Measurements from ENCODE around the gene CAMK1D.
"Not testable (repeated sequence)": the region's sequence is repeated elsewhere in the genome, so short reads cannot be mapped to it uniquely, and the experiment has no call there.

The CAMK1D gene

GRCh38 chr10:12807096-12807755, 457.9 kb downstream of the CAMK1D start:
- DNase-seq: no peak

DNA sequence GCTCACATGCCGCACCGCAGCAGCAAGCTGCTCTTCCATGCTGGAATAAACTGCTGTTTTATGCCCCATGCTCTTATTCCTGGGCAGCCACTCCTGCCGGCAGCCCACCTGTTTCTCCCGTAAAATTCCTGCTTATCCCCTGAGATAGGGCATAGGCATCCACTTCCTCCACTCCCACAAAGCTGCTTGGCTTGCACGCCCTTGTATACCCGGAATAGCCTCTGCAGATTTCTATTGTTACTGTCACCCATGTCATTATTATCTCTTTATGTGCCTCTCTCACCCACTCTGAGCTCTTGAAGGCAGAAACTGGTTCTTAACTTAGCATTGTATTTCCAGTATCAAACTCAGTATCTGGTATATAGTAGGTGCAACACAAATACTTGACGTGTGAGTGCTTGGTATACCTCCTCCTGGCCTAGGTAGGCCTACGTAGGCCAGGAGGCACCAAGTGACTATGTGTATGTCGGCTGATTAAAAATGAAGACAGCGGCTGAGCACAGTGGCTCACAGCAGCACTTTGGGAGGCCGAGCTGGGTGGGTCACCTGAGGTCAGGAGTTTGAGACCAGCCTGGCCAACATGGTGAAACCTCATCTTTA, 458.8 kb downstream of the CAMK1D start:
- no peak for DNase-seq

GRCh38 chr10:12810046-12810445, 460.7 kb downstream of the CAMK1D start:
- not testable (repeated sequence) for DNase-seq

DNA sequence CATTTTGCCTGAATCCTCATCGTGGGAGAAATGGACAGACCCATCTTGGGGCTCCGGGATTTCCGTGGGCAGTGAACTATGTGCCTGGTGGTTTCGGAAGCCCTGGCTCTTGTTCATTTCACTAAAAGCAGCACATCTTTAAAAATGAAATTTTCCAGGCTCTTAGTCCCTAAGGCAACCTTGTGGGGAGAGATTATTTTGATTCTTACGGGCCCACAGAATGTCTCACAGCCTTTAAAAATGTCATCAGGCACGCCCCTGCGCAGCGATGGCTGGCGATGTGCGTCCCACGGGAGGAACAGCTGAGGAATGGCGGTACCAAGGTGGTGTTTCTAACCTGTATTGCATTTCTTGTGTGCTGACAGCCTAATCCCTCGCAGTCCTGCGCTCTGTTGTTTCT, 462.5 kb downstream of the CAMK1D start:
- DNase-seq: no peak

- no peak for DNase-seq
Measured at GRCh38 chr10:12812571-12812970, 463.2 kb downstream of the CAMK1D start.

GRCh38 chr10:12814166-12814565, 464.8 kb downstream of the CAMK1D start:
- no peak for DNase-seq

DNA sequence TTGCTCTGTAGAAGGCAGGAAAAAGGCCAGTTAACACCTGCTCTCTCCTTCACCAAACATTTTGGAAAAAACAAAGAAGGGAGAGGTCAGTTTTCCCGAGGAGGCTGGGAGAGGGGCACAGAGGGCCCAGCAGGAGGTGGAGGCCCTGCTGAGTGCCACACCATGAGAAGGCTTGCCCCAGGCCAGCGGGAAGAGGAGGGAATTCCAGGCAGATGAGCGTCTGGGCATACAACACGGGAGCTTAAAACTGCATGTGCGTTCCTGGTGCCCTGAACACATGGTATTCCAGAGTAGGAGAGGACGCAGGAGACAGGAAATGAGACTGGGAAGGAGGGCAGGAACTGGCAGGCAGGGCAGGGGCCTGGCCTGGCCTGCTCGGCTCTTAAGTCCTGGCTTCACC, 469.7 kb downstream of the CAMK1D start:
- DNase-seq: no peak

DNA sequence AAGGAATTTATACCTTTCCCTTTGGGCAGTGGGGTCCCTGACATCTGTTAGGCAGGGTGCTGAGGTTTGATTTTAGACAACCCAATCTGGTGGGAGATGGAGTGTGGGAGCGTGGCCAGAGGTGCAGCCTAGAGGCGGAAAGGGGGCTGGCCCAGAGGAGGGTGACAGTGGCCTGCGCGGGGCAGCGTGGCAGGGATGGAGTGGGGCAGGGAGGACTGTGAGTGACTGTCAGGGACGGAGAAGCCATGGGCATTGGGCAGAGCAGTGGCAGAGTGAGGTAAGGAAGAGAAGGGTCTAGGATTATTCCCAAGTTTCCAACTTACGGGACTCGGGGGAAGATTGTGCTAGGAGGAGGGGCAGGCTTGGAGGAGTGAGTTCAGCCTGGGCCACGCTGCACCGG, 470.3 kb downstream of the CAMK1D start:
- DNase-seq: no peak

GRCh38 chr10:12822126-12822892, 473.0 kb downstream of the CAMK1D start:
- no peak for DNase-seq

DNA sequence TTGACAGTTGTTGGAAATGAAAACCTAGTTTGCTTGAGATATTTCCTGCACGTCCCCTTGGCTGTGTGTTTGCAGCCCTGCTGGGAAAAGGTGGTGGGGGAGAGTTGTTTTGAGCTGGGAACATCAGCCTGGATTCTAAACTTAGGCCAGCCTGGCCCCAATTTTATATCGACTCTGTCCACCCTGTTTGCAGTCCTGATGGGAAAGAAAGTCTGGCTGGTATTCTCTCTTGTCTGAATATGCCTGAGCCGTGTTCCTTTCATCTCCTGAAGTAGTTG, 473.5 kb downstream of the CAMK1D start:
- DNase-seq: no peak

GRCh38 chr10:12823328-12823727, 474.0 kb downstream of the CAMK1D start:
- peak; percentile 11 for DNase-seq

- DNase-seq: peak; percentile 62
Measured at GRCh38 chr10:12825260-12825849, 476.0 kb downstream of the CAMK1D start.

GRCh38 chr10:12826800-12827372, 477.5 kb downstream of the CAMK1D start:
- no peak for DNase-seq

- no peak for DNase-seq
Measured at GRCh38 chr10:12828736-12829135, 479.4 kb downstream of the CAMK1D start.

DNA sequence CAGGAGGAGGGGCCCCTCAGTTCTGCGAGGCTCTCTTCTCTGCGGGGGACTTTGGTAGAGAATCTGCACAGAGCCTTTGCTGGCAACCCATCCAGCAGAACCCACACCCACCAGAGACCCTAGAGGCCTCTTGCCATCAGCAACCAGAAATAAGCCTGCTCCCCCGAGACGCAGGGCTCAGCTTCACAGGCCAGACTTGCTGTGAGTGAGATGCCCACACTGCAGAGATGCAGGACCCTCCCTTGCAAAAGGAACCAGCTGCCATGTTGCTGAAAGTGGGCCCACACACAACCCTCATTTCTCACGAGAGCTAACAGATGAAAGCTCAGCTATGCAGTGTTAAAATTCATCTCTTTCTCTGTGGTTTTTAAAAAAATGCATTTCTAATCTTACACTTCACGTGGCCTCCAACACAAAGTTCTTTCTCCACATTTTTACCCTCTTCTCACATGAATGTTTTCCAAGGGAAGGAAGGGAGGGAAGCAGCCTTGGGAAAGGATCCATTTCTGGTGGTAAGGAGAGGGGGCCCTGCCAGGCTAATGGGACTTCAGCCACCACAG, 480.6 kb downstream of the CAMK1D start:
- peak; percentile 42 for DNase-seq

GRCh38 chr10:12832096-12832495, 482.7 kb downstream of the CAMK1D start:
- DNase-seq: no peak

DNA sequence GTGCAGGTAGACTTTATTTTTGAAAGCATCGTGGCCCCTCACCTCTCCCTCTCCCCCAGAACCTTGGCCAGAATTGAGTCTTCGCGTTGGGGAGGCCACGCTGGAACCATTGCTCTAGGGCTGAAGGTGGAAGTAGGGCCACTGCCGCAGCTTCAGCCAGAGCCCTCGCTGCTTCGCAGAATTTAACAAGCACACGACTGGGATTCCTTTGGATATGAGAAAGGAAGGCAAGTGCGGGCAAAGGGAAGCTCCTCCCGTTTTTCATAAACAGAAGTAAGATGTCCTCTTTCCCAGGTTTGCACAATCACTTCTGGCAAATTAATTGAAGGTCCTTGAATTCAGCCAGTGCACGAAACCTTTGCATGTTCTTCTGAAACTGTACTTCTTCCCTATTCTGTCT, 484.1 kb downstream of the CAMK1D start:
- no peak for DNase-seq

DNA sequence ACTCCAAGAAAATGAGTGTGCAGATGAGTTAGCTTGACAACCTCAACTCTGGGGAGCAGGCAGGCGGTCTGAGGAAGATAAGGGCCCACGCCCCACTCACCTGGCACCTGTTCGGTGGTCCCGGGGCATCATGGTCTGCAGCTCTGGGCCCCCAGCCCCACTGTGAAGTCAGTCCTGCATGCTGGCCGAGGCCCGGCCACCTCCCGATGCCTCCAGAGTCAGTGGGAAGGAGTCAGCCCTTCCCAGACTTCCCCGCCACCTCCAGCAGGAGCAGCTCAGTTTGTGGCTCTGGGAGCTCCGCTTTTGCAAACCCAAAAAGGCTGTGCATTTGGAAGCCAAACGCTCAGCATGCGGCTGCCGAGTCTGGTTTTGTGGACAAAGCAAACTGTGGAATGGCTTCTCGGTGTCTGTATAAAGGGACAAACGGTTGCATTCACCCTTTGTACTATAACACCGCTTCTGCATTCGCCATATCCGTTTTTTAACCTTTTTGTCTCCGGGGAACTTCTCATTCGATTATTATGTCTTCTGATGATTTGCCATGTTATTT, 484.8 kb downstream of the CAMK1D start:
- no peak for DNase-seq

DNA sequence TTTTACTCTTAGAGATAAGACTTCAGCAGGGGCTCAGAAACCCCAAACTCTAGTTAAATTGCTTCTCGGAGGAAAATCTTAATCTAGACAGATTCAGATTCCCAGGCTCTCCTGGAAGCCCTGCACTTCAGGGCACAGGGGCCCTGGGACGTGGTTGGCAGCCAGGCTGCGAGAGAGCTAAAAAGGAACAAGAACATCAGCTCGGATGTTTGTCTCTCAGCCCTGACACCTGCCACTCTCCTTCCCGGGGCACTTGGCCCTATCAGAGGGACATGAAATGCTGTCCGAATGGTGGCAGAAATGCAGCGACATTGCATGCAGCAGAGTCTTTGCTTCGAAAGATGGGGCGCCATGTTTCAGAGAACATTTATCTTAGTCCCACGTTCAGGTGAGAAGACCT, 485.4 kb downstream of the CAMK1D start:
- DNase-seq: no peak

GRCh38 chr10:12835709-12836108, 486.4 kb downstream of the CAMK1D start:
- peak; percentile 59 for DNase-seq

GRCh38 chr10:12838366-12838765, 489.0 kb downstream of the CAMK1D start:
- no peak for DNase-seq

GRCh38 chr10:12838995-12839927, 489.9 kb downstream of the CAMK1D start:
- no peak for DNase-seq

All from fibroblast of skin of right biceps (primary cell).